Measurements from ENCODE around the gene SIPA1L2. TPM values are rescaled to one million over a fixed set of nuclear protein-coding genes. Genes with fewer than 3 reads are reported as not detected.

The SIPA1L2 gene
- total RNA-seq, 3 donors from 2014 or later: 78.7 to 94.4 (median 79.0) TPM

DNA sequence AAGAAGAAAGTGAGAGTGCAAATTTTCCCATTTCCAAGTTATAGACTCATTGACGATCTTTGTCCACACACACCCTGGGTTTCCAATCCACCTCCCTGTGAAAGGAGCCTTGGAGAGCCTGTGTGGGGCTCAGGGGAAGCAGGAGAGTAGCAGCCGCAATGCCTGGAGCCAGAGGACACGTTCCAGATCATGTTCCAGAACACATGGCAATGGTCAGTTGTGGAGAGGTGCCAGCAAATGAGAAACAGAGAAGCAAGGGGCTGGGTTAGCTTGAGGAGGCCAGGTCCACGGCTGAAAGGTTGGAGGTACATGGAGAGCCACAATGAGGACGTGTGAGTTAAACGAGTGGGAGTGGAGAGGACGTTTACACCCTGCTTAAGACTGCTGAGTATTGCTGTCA, 33.0 kb upstream of the SIPA1L2 start:
- H3K9me3 ChIP-seq: no peaks in the 10 kb centered on the region
- no peaks in the 10 kb centered on the region for H3K4me1 ChIP-seq (ENCODE audit: low read depth)
- no peak for ATAC-seq
- TF ChIP-seq CTCF (IDR thresholded peaks at IDR 0.05): no peak
- H3K36me3 ChIP-seq (ENCODE audit: low read depth): no peaks in the 10 kb centered on the region
- intact Hi-C loops (cut with DNase I, micrococcal nuclease): no loop called here
- no peak for DNase-seq
- no peak overlapping the region for H3K4me3 ChIP-seq

DNA sequence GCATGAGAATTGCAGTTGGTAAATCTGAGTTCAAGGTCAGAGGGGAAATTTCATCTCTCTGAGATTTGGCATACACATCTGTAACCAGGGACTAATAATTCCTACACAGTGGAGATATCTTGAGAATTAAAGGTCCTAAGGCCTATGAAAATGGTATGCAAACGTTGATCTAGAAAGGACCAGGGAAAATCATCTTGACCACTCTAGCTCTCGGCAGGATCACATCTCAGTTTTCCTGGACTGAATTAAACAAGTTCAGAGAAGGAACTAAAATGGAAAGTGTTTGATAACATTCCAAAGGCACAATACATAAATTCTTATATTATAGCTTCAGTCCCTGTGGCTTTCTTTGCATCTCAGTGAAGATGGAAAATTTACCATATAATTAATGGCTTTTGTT, 28.5 kb upstream of the SIPA1L2 start:
- intact Hi-C loops (cut with DNase I, micrococcal nuclease): no loop called here
- ATAC-seq: no peak
- H3K4me3 ChIP-seq: no peak overlapping the region
- no peak for DNase-seq
- no peak for TF ChIP-seq CTCF (IDR thresholded peaks at IDR 0.05)
- H3K9me3 ChIP-seq: no peaks in the 10 kb centered on the region
- no peaks in the 10 kb centered on the region for H3K36me3 ChIP-seq (ENCODE audit: low read depth)
- no peaks in the 10 kb centered on the region for H3K4me1 ChIP-seq (ENCODE audit: low read depth)

DNA sequence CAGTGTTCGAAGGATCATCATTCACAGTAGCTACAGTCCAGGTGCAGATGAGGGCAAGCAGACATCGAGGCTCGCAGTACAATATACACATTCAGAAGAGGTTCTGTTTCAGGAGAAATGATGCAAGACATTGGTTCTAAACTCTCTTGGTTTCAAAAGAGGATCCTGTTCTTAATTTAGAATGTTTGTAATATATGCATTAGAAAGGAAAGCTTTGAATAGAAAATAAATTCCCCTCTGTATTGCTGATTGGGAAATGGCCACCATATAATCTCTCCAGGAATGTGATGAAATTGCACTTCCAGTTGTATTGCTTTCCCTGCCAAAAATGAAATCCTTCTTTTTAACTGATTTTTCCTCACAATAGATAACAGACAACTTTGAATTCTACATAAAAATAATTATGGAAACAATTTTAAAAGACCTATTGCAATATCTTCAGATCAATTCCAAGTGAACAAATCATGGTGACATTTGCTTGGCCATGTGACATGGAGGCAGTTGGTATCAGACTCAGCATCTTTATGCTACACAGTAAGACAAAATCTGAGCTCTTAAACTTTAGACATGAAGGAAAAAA, 27.6 kb upstream of the SIPA1L2 start:
- intact Hi-C loops (cut with DNase I, micrococcal nuclease): no loop called here
- Histone ChIP-seq H3K4me3 (no peak overlapping the region), H3K9me3 (no peaks in the 10 kb centered on the region), H3K36me3 (ENCODE audit: low read depth) (no peaks in the 10 kb centered on the region), H3K4me1 (ENCODE audit: low read depth) (no peaks in the 10 kb centered on the region)
- no peak for DNase-seq
- no peak for TF ChIP-seq CTCF (IDR thresholded peaks at IDR 0.05)
- ATAC-seq: no peak

- TF ChIP-seq CTCF (IDR thresholded peaks at IDR 0.05): no peak
- Histone ChIP-seq H3K4me1 (ENCODE audit: low read depth) (no peaks in the 10 kb centered on the region), H3K36me3 (ENCODE audit: low read depth) (no peaks in the 10 kb centered on the region), H3K9me3 (no peaks in the 10 kb centered on the region), H3K4me3 (no peak overlapping the region)
- intact Hi-C loops (cut with DNase I, micrococcal nuclease): no loop called here
- no peak for DNase-seq
- ATAC-seq: no peak
These were observed 25.8 kb upstream of the SIPA1L2 start for GRCh38 chr1:232655746-232656085.

GRCh38 chr1:232655028-232655745, 25.3 kb upstream of the SIPA1L2 start:
- Histone ChIP-seq H3K36me3 (ENCODE audit: low read depth) (no peaks in the 10 kb centered on the region), H3K9me3 (no peaks in the 10 kb centered on the region), H3K4me3 (no peak overlapping the region), H3K4me1 (ENCODE audit: low read depth) (no peaks in the 10 kb centered on the region)
- DNase-seq: no peak
- intact Hi-C loops (cut with DNase I, micrococcal nuclease): no loop called here
- TF ChIP-seq CTCF (IDR thresholded peaks at IDR 0.05): no peak
- ATAC-seq: no peak

Measured in mucosa of descending colon (tissue), 3 donors.